ENCODE results near the gene AGBL1. TPM values are rescaled to one million over a fixed set of nuclear protein-coding genes. Genes with fewer than 3 reads are reported as not detected.

Gene AGBL1
- total and polyA plus RNA-seq, 2 donors (not counting 3 experiments of a cell fraction or from before 2014, with no cell fraction given) = not detected

DNA sequence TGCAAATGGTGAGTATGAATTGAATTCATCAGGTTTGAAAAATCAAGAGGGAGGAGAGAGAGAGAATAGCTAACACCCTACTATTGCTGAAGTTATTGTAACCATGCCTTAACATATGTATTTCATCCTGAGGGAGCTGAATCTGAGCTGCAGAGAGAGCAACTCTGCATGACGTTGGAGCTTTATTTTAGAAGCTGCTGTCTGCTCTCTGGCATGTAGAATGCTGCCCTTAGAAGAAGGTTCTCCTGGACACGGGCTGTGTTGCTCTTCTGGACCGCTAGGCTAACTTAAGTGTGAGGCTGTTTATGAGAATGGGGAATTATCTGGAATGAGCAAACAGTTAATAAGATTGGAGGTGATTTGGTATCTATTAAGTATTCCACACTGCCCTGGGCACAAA lies 814.6 kb downstream of the AGBL1 start:
- ChIA-PET CTCF (no interaction called here), POLR2A (no interaction called here)
- intact Hi-C loops (cut with micrococcal nuclease) = no loop called here
- Histone ChIP-seq H3K9me3 (replicated peaks; ENCODE audit: control insufficient read depth, insufficient read depth, low read length) (peaks cover 4% of the 10 kb centered on the region), H3K36me3 (ENCODE audit: control insufficient read depth in 2 of 2, extremely low read depth in 1 of 2, insufficient read depth in 2 of 2, low read length in 2 of 2) (no peaks in the 10 kb centered on the region), H4K20me1 (replicated peaks; ENCODE audit: control insufficient read depth, extremely low read depth, insufficient read depth, low read length) (no peaks in the 10 kb centered on the region), H3K4me2 (ENCODE audit: insufficient read depth, low read length) (no peak overlapping the region), H3K9ac (replicated peaks; ENCODE audit: extremely low read depth, insufficient read depth, low read length) (no peak overlapping the region), H3K9me1 (replicated peaks; ENCODE audit: control insufficient read depth, extremely low read depth, insufficient read depth, low read length) (no peaks in the 10 kb centered on the region), H3K79me2 (ENCODE audit: control insufficient read depth, insufficient read depth, low read length) (no peaks in the 10 kb centered on the region), H3K4me1 (ENCODE audit: control insufficient read depth, extremely low read depth, insufficient read depth, low read length) (no peaks in the 10 kb centered on the region), H3K27me3 (ENCODE audit: control insufficient read depth in 2 of 2, insufficient read depth in 2 of 2, low read length in 2 of 2) (no peaks in the 10 kb centered on the region), H3K4me3 (replicated peaks in 1 of 3; ENCODE audit: insufficient read depth in 1 of 3, low read depth in 1 of 3, low read length in 3 of 3) (no peak overlapping the region), H2AFZ (ENCODE audit: low read depth, low read length) (no peak overlapping the region), H3K27ac (ENCODE audit: insufficient read depth, low read depth, low read length) (no peak overlapping the region)
- no peak for FAIRE-seq
- TF ChIP-seq GATA2 (IDR thresholded peaks at IDR 0.05; ENCODE audit: insufficient read depth, insufficient read length, low read depth, low read length) = no peak
- TF ChIP-seq, protein P1, sequence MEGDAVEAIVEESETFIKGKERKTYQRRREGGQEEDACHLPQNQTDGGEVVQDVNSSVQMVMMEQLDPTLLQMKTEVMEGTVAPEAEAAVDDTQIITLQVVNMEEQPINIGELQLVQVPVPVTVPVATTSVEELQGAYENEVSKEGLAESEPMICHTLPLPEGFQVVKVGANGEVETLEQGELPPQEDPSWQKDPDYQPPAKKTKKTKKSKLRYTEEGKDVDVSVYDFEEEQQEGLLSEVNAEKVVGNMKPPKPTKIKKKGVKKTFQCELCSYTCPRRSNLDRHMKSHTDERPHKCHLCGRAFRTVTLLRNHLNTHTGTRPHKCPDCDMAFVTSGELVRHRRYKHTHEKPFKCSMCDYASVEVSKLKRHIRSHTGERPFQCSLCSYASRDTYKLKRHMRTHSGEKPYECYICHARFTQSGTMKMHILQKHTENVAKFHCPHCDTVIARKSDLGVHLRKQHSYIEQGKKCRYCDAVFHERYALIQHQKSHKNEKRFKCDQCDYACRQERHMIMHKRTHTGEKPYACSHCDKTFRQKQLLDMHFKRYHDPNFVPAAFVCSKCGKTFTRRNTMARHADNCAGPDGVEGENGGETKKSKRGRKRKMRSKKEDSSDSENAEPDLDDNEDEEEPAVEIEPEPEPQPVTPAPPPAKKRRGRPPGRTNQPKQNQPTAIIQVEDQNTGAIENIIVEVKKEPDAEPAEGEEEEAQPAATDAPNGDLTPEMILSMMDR (IDR thresholded peaks at IDR 0.05; ENCODE audit: extremely low read depth in 1 of 2, insufficient read depth in 1 of 2, low read depth in 1 of 2, low read length in 2 of 2) = no peak
- TF ChIP-seq POLR2A (IDR thresholded peaks at IDR 0.05; ENCODE audit: low read depth, low read length) = no peak
- TF ChIP-seq EZH2 (IDR thresholded peaks at IDR 0.05; ENCODE audit: borderline replicate concordance, low read depth, low read length, severe bottlenecking) = no peak
- TF ChIP-seq JUN (IDR thresholded peaks at IDR 0.05; ENCODE audit: borderline replicate concordance, insufficient read depth, insufficient read length, low read depth) = no peak
- dilution Hi-C loops (cut with MboI; ENCODE audit: extremely low pct_ligation_motif_present, low sequenced_read_pairs) = no loop called here
- no peak for DNase-seq (ENCODE audit: low read depth, low spot score)
- BruUV-seq (replicated peaks) = no TSS peak

GRCh38 chr15:86903642-86904421 lies 824.2 kb downstream of the AGBL1 start:
- no peak for TF ChIP-seq GATA2 (IDR thresholded peaks at IDR 0.05; ENCODE audit: insufficient read depth, insufficient read length, low read depth, low read length)
- no peak for TF ChIP-seq POLR2AphosphoS5 (IDR thresholded peaks at IDR 0.05; ENCODE audit: insufficient read depth, low read depth, low read length)
- no peak for TF ChIP-seq MYC (IDR thresholded peaks at IDR 0.05; ENCODE audit: low read depth, low read length)
- TF ChIP-seq JUN (IDR thresholded peaks at IDR 0.05; ENCODE audit: borderline replicate concordance, insufficient read depth, insufficient read length, low read depth) = no peak
- no peak for TF ChIP-seq FOS (IDR thresholded peaks at IDR 0.05; ENCODE audit: borderline replicate concordance, insufficient read depth, low read length)
- TF ChIP-seq, protein P1 (IDR thresholded peaks at IDR 0.05; ENCODE audit: extremely low read depth in 1 of 2, insufficient read depth in 1 of 2, low read depth in 1 of 2, low read length in 2 of 2) = no peak
- TF ChIP-seq, protein P2, sequence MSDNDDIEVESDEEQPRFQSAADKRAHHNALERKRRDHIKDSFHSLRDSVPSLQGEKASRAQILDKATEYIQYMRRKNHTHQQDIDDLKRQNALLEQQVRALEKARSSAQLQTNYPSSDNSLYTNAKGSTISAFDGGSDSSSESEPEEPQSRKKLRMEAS (IDR thresholded peaks at IDR 0.05; ENCODE audit: insufficient read depth, insufficient read length) = no peak
- TF ChIP-seq EZH2 (IDR thresholded peaks at IDR 0.05; ENCODE audit: borderline replicate concordance, low read depth, low read length, severe bottlenecking) = no peak
- no peak for TF ChIP-seq POLR2A (IDR thresholded peaks at IDR 0.05; ENCODE audit: low read depth, low read length)
- dilution Hi-C loops (cut with MboI; ENCODE audit: extremely low pct_ligation_motif_present, low sequenced_read_pairs) (no loop called here), intact Hi-C loops (cut with micrococcal nuclease) (no loop called here)
- Histone ChIP-seq H3K9me3 (replicated peaks; ENCODE audit: control insufficient read depth, insufficient read depth, low read length) (peaks cover 2% of the 10 kb centered on the region), H2AFZ (ENCODE audit: low read depth, low read length) (no peak overlapping the region), H3K9me1 (replicated peaks; ENCODE audit: control insufficient read depth, extremely low read depth, insufficient read depth, low read length) (no peaks in the 10 kb centered on the region), H3K4me3 (replicated peaks in 1 of 3; ENCODE audit: insufficient read depth in 1 of 3, low read depth in 1 of 3, low read length in 3 of 3) (no peak overlapping the region), H3K4me2 (ENCODE audit: insufficient read depth, low read length) (no peak overlapping the region), H3K27me3 (ENCODE audit: control insufficient read depth in 2 of 2, insufficient read depth in 2 of 2, low read length in 2 of 2) (no peaks in the 10 kb centered on the region), H3K9ac (replicated peaks; ENCODE audit: extremely low read depth, insufficient read depth, low read length) (no peak overlapping the region), H3K79me2 (ENCODE audit: control insufficient read depth, insufficient read depth, low read length) (no peaks in the 10 kb centered on the region), H3K27ac (ENCODE audit: insufficient read depth, low read depth, low read length) (no peak overlapping the region), H3K4me1 (ENCODE audit: control insufficient read depth, extremely low read depth, insufficient read depth, low read length) (no peaks in the 10 kb centered on the region), H3K36me3 (ENCODE audit: control insufficient read depth in 2 of 2, extremely low read depth in 1 of 2, insufficient read depth in 2 of 2, low read length in 2 of 2) (no peaks in the 10 kb centered on the region), H4K20me1 (replicated peaks; ENCODE audit: control insufficient read depth, extremely low read depth, insufficient read depth, low read length) (no peaks in the 10 kb centered on the region)
- FAIRE-seq (no peak), DNase-seq (ENCODE audit: low read depth, low spot score) (no peak)
- ChIA-PET POLR2A (no interaction called here), CTCF (no interaction called here)
- no TSS peak for BruUV-seq (replicated peaks)

Data from endothelial cell of umbilical vein (primary cell).